ENCODE data around the gene OR6C4. TPM values are rescaled to one million over a fixed set of nuclear protein-coding genes. Genes with fewer than 3 reads are reported as not detected.
"Not testable (repeated sequence)": the region's sequence is repeated elsewhere in the genome, so short reads cannot be mapped to it uniquely, and the experiment has no call there.

Gene OR6C4
- total and polyA plus RNA-seq, 2 donors from 2014 or later = not detected

GRCh38 chr12:55554296-55554695 is 4.9 kb downstream of the OR6C4 start:
- Histone ChIP-seq H3K9me3 (ENCODE audit: control insufficient read depth in 2 of 3, insufficient read depth in 1 of 3, low read length in 3 of 3) (peaks cover 0 to 13% (median 3%) of the 10 kb centered on the region in 3 donors), H3K27ac (ENCODE audit: low read depth in 2 of 2, low read length in 2 of 2) (no peak overlapping the region), H3K4me3 (ENCODE audit: low read length in 3 of 3) (no peak overlapping the region), H3K9ac (ENCODE audit: low read length in 3 of 3) (no peak overlapping the region), H3K27me3 (ENCODE audit: control insufficient read depth, insufficient read depth, low read length) (no peaks in the 10 kb centered on the region), H3K4me1 (ENCODE audit: control insufficient read depth in 2 of 3, insufficient read depth in 2 of 3, low read depth in 1 of 3, low read length in 3 of 3) (no peaks in the 10 kb centered on the region), H3K36me3 (ENCODE audit: control insufficient read depth in 2 of 3, insufficient read depth in 3 of 3, low read length in 3 of 3) (no peaks in the 10 kb centered on the region)
- FAIRE-seq (no peak), DNase-seq (no peak)
- no peak for TF ChIP-seq CTCF (IDR thresholded peaks at IDR 0.05; ENCODE audit: borderline replicate concordance, extremely low read depth, insufficient read depth)
- intact Hi-C loops (cut with DNase I) = no loop called here

GRCh38 chr12:55570060-55570459 is 20.7 kb downstream of the OR6C4 start:
- H3K27me3 ChIP-seq (ENCODE audit: control insufficient read depth, insufficient read depth, low read length); intact Hi-C loops (cut with DNase I); H3K9ac ChIP-seq (ENCODE audit: low read length in 3 of 3): not testable (repeated sequence)

GRCh38 chr12:55570689-55571088 is 21.3 kb downstream of the OR6C4 start:
- H3K9ac ChIP-seq (ENCODE audit: low read length in 3 of 3); H3K4me1 ChIP-seq (ENCODE audit: control insufficient read depth in 2 of 3, insufficient read depth in 2 of 3, low read depth in 1 of 3, low read length in 3 of 3); H3K4me3 ChIP-seq (ENCODE audit: low read length in 3 of 3); DNase-seq; H3K36me3 ChIP-seq (ENCODE audit: control insufficient read depth in 2 of 3, insufficient read depth in 3 of 3, low read length in 3 of 3); H3K27ac ChIP-seq (ENCODE audit: low read depth in 2 of 2, low read length in 2 of 2); intact Hi-C loops (cut with DNase I); H3K27me3 ChIP-seq (ENCODE audit: control insufficient read depth, insufficient read depth, low read length); FAIRE-seq: not testable (repeated sequence)
- peaks cover 0 to 11% (median 3%) of the 10 kb centered on the region in 3 donors for H3K9me3 ChIP-seq (ENCODE audit: control insufficient read depth in 2 of 3, insufficient read depth in 1 of 3, low read length in 3 of 3)

More at GRCh38 chr12:55570060-55570459, 20.7 kb downstream of the OR6C4 start:
- not testable (repeated sequence) for DNase-seq; H3K27ac ChIP-seq (ENCODE audit: low read depth in 2 of 2, low read length in 2 of 2); H3K36me3 ChIP-seq (ENCODE audit: control insufficient read depth in 2 of 3, insufficient read depth in 3 of 3, low read length in 3 of 3); H3K4me1 ChIP-seq (ENCODE audit: control insufficient read depth in 2 of 3, insufficient read depth in 2 of 3, low read depth in 1 of 3, low read length in 3 of 3); FAIRE-seq; H3K4me3 ChIP-seq (ENCODE audit: low read length in 3 of 3)
- peaks cover 0 to 11% (median 3%) of the 10 kb centered on the region in 3 donors for H3K9me3 ChIP-seq (ENCODE audit: control insufficient read depth in 2 of 3, insufficient read depth in 1 of 3, low read length in 3 of 3)

GRCh38 chr12:55572168-55572567 is 22.8 kb downstream of the OR6C4 start, which contains the start of gene OR2AP1:
OR2AP1 (plus strand) TSS chr12:55572468; CDS start chr12:55574415, 1,947 bp downstream.
- intact Hi-C loops (cut with DNase I) = no loop called here
- H3K36me3 ChIP-seq (ENCODE audit: control insufficient read depth in 2 of 3, insufficient read depth in 3 of 3, low read length in 3 of 3) = no peaks in the 10 kb centered on the region
- TF ChIP-seq CTCF (IDR thresholded peaks at IDR 0.05; ENCODE audit: borderline replicate concordance, extremely low read depth, insufficient read depth) = no peak
- no peak for FAIRE-seq
- H3K27me3 ChIP-seq (ENCODE audit: control insufficient read depth, insufficient read depth, low read length) = no peaks in the 10 kb centered on the region
- DNase-seq = no peak
- H3K9me3 ChIP-seq (ENCODE audit: control insufficient read depth in 2 of 3, insufficient read depth in 1 of 3, low read length in 3 of 3) = peaks cover 0 to 6% (median 3%) of the 10 kb centered on the region in 3 donors
- H3K27ac ChIP-seq (ENCODE audit: low read depth in 2 of 2, low read length in 2 of 2) = no peak within 1 kb of the TSS
- H3K4me1 ChIP-seq (ENCODE audit: control insufficient read depth in 2 of 3, insufficient read depth in 2 of 3, low read depth in 1 of 3, low read length in 3 of 3) = no peaks in the 10 kb centered on the region
- no peak within 1 kb of the TSS for H3K4me3 ChIP-seq (ENCODE audit: low read length in 3 of 3)
- no peak within 1 kb of the TSS for H3K9ac ChIP-seq (ENCODE audit: low read length in 3 of 3)

Measured in kidney (tissue), 14 donors.